Sigmoid colon (tissue), 4 donors: ENCODE results near the gene TMEM253.

ENCODE experiments used
- CTCF ChIP-seq, 4 experiments: fragments of 450-650 bp in 3 of 4; fragments of 200-600 bp in 1 of 4; IDR thresholded peaks; one replicate each; pipeline ENCODE4 v1.5.1; 2016 to 2019; ENCODE audit warnings: antibody characterized with exemption in 4 of 4, mild to moderate bottlenecking in 3 of 4, moderate library complexity in 2 of 4
- POLR2A ChIP-seq, 2 donors: fragments of 450-650 bp; IDR thresholded peaks; one replicate each; pipeline ENCODE4 v1.6.1; 2016; ENCODE audit warnings: antibody characterized with exemption in 2 of 2, mild to moderate bottlenecking in 2 of 2, moderate library complexity in 2 of 2
- POLR2AphosphoS5 ChIP-seq, 4 donors: sonication (generic); formaldehyde crosslinking; IDR thresholded peaks; one replicate each; pipeline ENCODE4 v1.6.1; 2017; ENCODE audit warnings: antibody characterized with exemption in 4 of 4

GRCh38 chr14:21106498-21107282 lies 5.8 kb downstream of the TMEM253 start:
- TF ChIP-seq CTCF (IDR thresholded peaks at IDR 0.05) (peak; percentile 68 to 92 (median 85)), POLR2A (IDR thresholded peaks at IDR 0.05) (no peak), POLR2AphosphoS5 (IDR thresholded peaks at IDR 0.05) (peak in 1 of 4 donors; percentile 27)
